ENCODE results near the gene MEIS2.

DNA sequence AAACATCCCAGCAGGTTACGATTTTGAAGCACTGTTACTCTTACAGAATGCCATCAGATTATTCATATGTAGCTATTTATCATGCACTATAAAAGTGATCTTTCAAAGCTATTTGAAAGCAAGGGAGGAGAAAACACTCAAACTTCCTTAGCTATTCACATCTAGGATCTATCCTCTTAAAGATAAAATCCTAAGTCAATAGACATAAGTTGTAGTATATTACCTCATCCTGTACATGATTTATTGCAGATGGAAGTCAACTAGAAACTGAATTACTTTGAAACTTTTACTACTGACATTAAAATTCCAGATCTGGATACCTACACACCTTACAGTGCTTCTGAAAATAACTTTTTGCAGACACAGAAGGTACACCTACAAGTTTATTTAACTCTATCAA is 197.2 kb downstream of the MEIS2 start:
- no peak for TF ChIP-seq SUZ12 (IDR thresholded peaks at IDR 0.05)
- no peak for TF ChIP-seq FOXA1 (IDR thresholded peaks at IDR 0.05)

Measured in HEK293T (cell line).